ENCODE data around the gene SLC6A3. TPM values are rescaled to one million over a fixed set of nuclear protein-coding genes. Genes with fewer than 3 reads are reported as not detected.

The SLC6A3 gene
- total RNA-seq, 4 donors from 2014 or later = not detected

- ATAC-seq = no peak
- in situ Hi-C loops (cut with MboI; ENCODE audit: low sequenced_read_pairs in 4 of 4) (no loop called here), intact Hi-C loops (cut with DNase I; ENCODE audit: low total_unique reads) (loop anchor here (5.0 to 10.0 kb wide), 2 partner anchors 283 to 454 kb away; partner anchors contain the start of genes BRD9 and TRIP13)
- peaks cover 12 to 15% of the 10 kb centered on the region in 2 donors for H3K4me1 ChIP-seq
- no peaks in the 10 kb centered on the region for H3K36me3 ChIP-seq
- H3K27ac ChIP-seq = no peak overlapping the region
- no peak overlapping the region for H3K4me3 ChIP-seq
- no peaks in the 10 kb centered on the region for H3K9me3 ChIP-seq
- TF ChIP-seq CTCF (IDR thresholded peaks at IDR 0.05 in 4 of 5, conservative IDR thresholded peaks at IDR 0.05 in 1 of 5) = no peak
- no peak for TF ChIP-seq POLR2A (IDR thresholded peaks at IDR 0.05)
- no peaks in the 10 kb centered on the region for H3K27me3 ChIP-seq
- no peak for DNase-seq
Measured at GRCh38 chr5:1348986-1349245, 96.3 kb downstream of the SLC6A3 start.

- ATAC-seq (no peak), DNase-seq (no peak)
- intact Hi-C loops (cut with DNase I; ENCODE audit: low total_unique reads) (loop anchor here (5.0 to 10.0 kb wide), 2 partner anchors 285 to 453 kb away; partner anchors contain the start of genes BRD9 and TRIP13), in situ Hi-C loops (cut with MboI; ENCODE audit: low sequenced_read_pairs in 4 of 4) (no loop called here)
- Histone ChIP-seq H3K4me1 (peaks cover 16 to 18% of the 10 kb centered on the region in 2 donors), H3K36me3 (peaks cover 0 to 8% of the 10 kb centered on the region in 2 donors), H3K27me3 (no peaks in the 10 kb centered on the region), H3K9me3 (no peaks in the 10 kb centered on the region), H3K27ac (no peak overlapping the region), H3K4me3 (no peak overlapping the region)
- TF ChIP-seq POLR2A (IDR thresholded peaks at IDR 0.05) = no peak
- no peak for TF ChIP-seq CTCF (IDR thresholded peaks at IDR 0.05 in 4 of 5, conservative IDR thresholded peaks at IDR 0.05 in 1 of 5)
Measured at GRCh38 chr5:1347571-1347970, 97.7 kb downstream of the SLC6A3 start.

- in situ Hi-C loops (cut with MboI; ENCODE audit: low sequenced_read_pairs in 4 of 4) = no loop called here
- DNase-seq = no peak
- H3K27me3 ChIP-seq = no peaks in the 10 kb centered on the region
- no peaks in the 10 kb centered on the region for H3K9me3 ChIP-seq
- TF ChIP-seq POLR2A (IDR thresholded peaks at IDR 0.05) (no peak), CTCF (IDR thresholded peaks at IDR 0.05 in 4 of 5, conservative IDR thresholded peaks at IDR 0.05 in 1 of 5) (no peak)
- no peak overlapping the region for H3K4me3 ChIP-seq
- H3K27ac ChIP-seq = no peak overlapping the region
- peaks cover 0 to 15% of the 10 kb centered on the region in 2 donors for H3K36me3 ChIP-seq
- ATAC-seq = no peak
- intact Hi-C loops (cut with DNase I; ENCODE audit: low total_unique reads) = loop anchor here (5.0 to 10.0 kb wide), 2 partner anchors 285 to 452 kb away; partner anchors contain the start of genes BRD9 and TRIP13
- H3K4me1 ChIP-seq = peaks cover 16 to 18% of the 10 kb centered on the region in 2 donors
Measured at GRCh38 chr5:1346627-1347440, 98.4 kb downstream of the SLC6A3 start.

GRCh38 chr5:1345876-1346626, 99.2 kb downstream of the SLC6A3 start:
- H3K27ac ChIP-seq = peak overlapping the region; percentile 82 to 96 (median 86)
- peaks cover 0 to 23% of the 10 kb centered on the region in 2 donors for H3K36me3 ChIP-seq
- H3K4me1 ChIP-seq = peaks cover 16 to 18% of the 10 kb centered on the region in 2 donors
- peak in 1 of 2 donors; percentile 13 for ATAC-seq
- TF ChIP-seq CTCF (IDR thresholded peaks at IDR 0.05 in 4 of 5, conservative IDR thresholded peaks at IDR 0.05 in 1 of 5) (no peak), POLR2A (IDR thresholded peaks at IDR 0.05) (no peak)
- in situ Hi-C loops (cut with MboI; ENCODE audit: low sequenced_read_pairs in 4 of 4) (no loop called here), intact Hi-C loops (cut with DNase I; ENCODE audit: low total_unique reads) (loop anchor here (1.0 to 10.0 kb wide), 4 partner anchors 22 to 455 kb away; partner anchors contain the start of genes BRD9, NDUFS6 and TRIP13)
- peak overlapping the region; percentile 65 to 99 (median 82) for H3K4me3 ChIP-seq
- no peaks in the 10 kb centered on the region for H3K9me3 ChIP-seq
- DNase-seq = no peak
- no peaks in the 10 kb centered on the region for H3K27me3 ChIP-seq
